Loucy (cell line): ENCODE measurements around the gene F13A1.

ENCODE experiments used
- H2AFZ ChIP-seq: fragments of 200-600 bp; sonication (generic); 2 replicates; pipeline ENCODE4 v1.6.0; 2016; ENCODE audit warnings: antibody characterized with exemption, mild to moderate bottlenecking, low read length, moderate library complexity
- H3F3A ChIP-seq: fragments of 200-600 bp; 2 replicates; pipeline ENCODE4 v1.6.0; 2016; ENCODE audit warnings: antibody characterized with exemption, low read depth, mild to moderate bottlenecking
- H3K27me3 ChIP-seq: fragments of 200-600 bp; sonication (generic); 2 replicates; pipeline ENCODE4 v1.6.1; 2014; ENCODE audit warnings: low read length, mild to moderate bottlenecking; ENCODE audit not compliant: insufficient read depth, poor library complexity, severe bottlenecking
- H3K36me3 ChIP-seq: fragments of 200-600 bp; sonication (generic); 2 replicates; pipeline ENCODE4 v1.6.1; 2016; ENCODE audit warnings: low read length; ENCODE audit not compliant: insufficient read depth
- H3K4me1 ChIP-seq: fragments of 200-600 bp; sonication (generic); 2 replicates; pipeline ENCODE4 v1.5.1; 2014; ENCODE audit warnings: low read length, mild to moderate bottlenecking; ENCODE audit not compliant: insufficient read depth, poor library complexity, severe bottlenecking
- H3K4me2 ChIP-seq: fragments of 200-600 bp; sonication (generic); 2 replicates; pipeline ENCODE4 v1.6.0; 2014; ENCODE audit warnings: antibody characterized with exemption, low read length, low read depth, mild to moderate bottlenecking; ENCODE audit not compliant: poor library complexity, severe bottlenecking
- H3K4me3 ChIP-seq: fragments of 200-600 bp; sonication (generic); 2 replicates; pipeline ENCODE4 v1.5.1; 2014; ENCODE audit warnings: low read length, mild to moderate bottlenecking, mixed read lengths; ENCODE audit not compliant: poor library complexity, severe bottlenecking
- H3K79me2 ChIP-seq: fragments of 200-600 bp; sonication (generic); 2 replicates; pipeline ENCODE4 v1.6.1; 2014; ENCODE audit warnings: low read length; ENCODE audit not compliant: insufficient read depth
- H3K9ac ChIP-seq: fragments of 200-600 bp; sonication (generic); 2 replicates; pipeline ENCODE4 v1.6.0; 2014; ENCODE audit warnings: mild to moderate bottlenecking, low read depth, low read length, moderate library complexity; ENCODE audit not compliant: poor library complexity, severe bottlenecking
- H3K9me2 ChIP-seq: fragments of 200-600 bp; sonication (generic); replicated peaks from 2 replicates; pipeline ENCODE4 v1.6.1; 2016; ENCODE audit warnings: low read depth, low read length, mixed read lengths
- H3K9me3 ChIP-seq: fragments of 200-600 bp; sonication (generic); 2 replicates; pipeline ENCODE4 v1.6.1; 2014; ENCODE audit warnings: mild to moderate bottlenecking, antibody characterized with exemption, low read length, low read depth; ENCODE audit not compliant: insufficient read depth
- H4K20me1 ChIP-seq: fragments of 200-600 bp; sonication (generic); 2 replicates; pipeline ENCODE4 v1.6.0; 2014; ENCODE audit warnings: antibody characterized with exemption, low read length, mild to moderate bottlenecking; ENCODE audit not compliant: insufficient read depth, poor library complexity, severe bottlenecking
- EZH2phosphoT487 ChIP-seq: fragments of 200-600 bp; IDR thresholded peaks from 2 replicates; pipeline ENCODE4 v1.6.1; 2018; ENCODE audit warnings: antibody characterized with exemption, mild to moderate bottlenecking, moderate library complexity, borderline replicate concordance
- TF ChIP-seq, protein P1 (sequence below): fragments of 200-600 bp; sonication (generic); conservative IDR thresholded peaks from 2 replicates; pipeline ENCODE4 v1.5.1; 2014; ENCODE audit warnings: mild to moderate bottlenecking, antibody characterized with exemption, low read length

The F13A1 gene

DNA sequence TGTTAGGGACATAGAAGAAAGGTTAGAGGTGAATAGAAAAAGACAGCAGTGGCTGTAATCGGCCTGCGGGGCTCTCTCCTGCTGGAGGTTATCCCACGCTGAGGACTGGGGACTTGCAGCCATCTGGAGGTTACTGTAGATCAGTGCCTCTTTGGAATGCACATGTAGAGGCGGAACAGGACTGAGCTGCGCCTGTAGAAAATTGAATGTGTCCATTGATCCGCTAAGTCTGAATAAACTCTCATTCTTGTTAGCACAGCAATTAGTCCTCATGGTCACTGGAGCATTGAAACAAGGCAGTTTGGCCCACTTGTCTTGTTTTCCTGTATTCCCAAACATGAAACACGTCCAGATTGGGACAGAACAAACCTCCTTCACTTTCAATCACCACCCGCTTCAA, 46.3 kb upstream of the F13A1 start:
- H3K9ac ChIP-seq, result no peak overlapping the region
- no peaks in the 10 kb centered on the region for H4K20me1 ChIP-seq
- H3K79me2 ChIP-seq, result no peaks in the 10 kb centered on the region
- TF ChIP-seq, protein P1, sequence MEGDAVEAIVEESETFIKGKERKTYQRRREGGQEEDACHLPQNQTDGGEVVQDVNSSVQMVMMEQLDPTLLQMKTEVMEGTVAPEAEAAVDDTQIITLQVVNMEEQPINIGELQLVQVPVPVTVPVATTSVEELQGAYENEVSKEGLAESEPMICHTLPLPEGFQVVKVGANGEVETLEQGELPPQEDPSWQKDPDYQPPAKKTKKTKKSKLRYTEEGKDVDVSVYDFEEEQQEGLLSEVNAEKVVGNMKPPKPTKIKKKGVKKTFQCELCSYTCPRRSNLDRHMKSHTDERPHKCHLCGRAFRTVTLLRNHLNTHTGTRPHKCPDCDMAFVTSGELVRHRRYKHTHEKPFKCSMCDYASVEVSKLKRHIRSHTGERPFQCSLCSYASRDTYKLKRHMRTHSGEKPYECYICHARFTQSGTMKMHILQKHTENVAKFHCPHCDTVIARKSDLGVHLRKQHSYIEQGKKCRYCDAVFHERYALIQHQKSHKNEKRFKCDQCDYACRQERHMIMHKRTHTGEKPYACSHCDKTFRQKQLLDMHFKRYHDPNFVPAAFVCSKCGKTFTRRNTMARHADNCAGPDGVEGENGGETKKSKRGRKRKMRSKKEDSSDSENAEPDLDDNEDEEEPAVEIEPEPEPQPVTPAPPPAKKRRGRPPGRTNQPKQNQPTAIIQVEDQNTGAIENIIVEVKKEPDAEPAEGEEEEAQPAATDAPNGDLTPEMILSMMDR, result no peak
- no peak for TF ChIP-seq EZH2phosphoT487
- no peaks in the 10 kb centered on the region for H3K9me3 ChIP-seq
- no peak overlapping the region for H3K4me2 ChIP-seq
- H3K27me3 ChIP-seq, result no peaks in the 10 kb centered on the region
- no peak overlapping the region for H3K4me3 ChIP-seq
- H3K36me3 ChIP-seq, result no peaks in the 10 kb centered on the region
- peaks cover 18% of the 10 kb centered on the region for H3K4me1 ChIP-seq
- H3K9me2 ChIP-seq, result no peaks in the 10 kb centered on the region
- no peak overlapping the region for H2AFZ ChIP-seq
- no peaks in the 10 kb centered on the region for H3F3A ChIP-seq

DNA sequence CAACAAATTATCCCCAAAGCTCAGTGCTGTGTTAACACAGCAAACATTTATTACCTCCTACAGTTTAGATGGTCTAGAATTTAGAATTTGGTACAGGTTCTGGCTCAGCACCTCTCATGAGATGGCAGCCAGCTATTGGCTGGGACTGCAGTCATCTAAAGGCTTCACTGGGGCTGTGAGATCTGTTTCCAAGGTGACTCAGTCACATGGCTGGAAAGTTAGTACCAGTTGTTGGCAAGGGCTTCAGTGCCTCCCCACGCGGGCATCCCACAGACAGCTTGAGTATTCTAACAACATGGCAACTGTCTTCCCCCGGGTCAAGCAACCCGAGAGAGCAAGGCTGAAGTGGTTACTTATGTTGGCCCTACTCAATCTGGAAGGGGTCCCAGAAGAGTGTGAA, 44.8 kb upstream of the F13A1 start:
- TF ChIP-seq, protein P1, result no peak
- TF ChIP-seq EZH2phosphoT487, result no peak
- H3K9ac ChIP-seq, result no peak overlapping the region
- peaks cover 20% of the 10 kb centered on the region for H3K4me1 ChIP-seq
- no peaks in the 10 kb centered on the region for H3F3A ChIP-seq
- H3K9me2 ChIP-seq, result no peaks in the 10 kb centered on the region
- H3K4me3 ChIP-seq, result no peak overlapping the region
- H3K79me2 ChIP-seq, result no peaks in the 10 kb centered on the region
- no peaks in the 10 kb centered on the region for H3K9me3 ChIP-seq
- no peaks in the 10 kb centered on the region for H3K27me3 ChIP-seq
- H2AFZ ChIP-seq, result no peak overlapping the region
- H4K20me1 ChIP-seq, result no peaks in the 10 kb centered on the region
- H3K4me2 ChIP-seq, result no peak overlapping the region
- H3K36me3 ChIP-seq, result no peaks in the 10 kb centered on the region

DNA sequence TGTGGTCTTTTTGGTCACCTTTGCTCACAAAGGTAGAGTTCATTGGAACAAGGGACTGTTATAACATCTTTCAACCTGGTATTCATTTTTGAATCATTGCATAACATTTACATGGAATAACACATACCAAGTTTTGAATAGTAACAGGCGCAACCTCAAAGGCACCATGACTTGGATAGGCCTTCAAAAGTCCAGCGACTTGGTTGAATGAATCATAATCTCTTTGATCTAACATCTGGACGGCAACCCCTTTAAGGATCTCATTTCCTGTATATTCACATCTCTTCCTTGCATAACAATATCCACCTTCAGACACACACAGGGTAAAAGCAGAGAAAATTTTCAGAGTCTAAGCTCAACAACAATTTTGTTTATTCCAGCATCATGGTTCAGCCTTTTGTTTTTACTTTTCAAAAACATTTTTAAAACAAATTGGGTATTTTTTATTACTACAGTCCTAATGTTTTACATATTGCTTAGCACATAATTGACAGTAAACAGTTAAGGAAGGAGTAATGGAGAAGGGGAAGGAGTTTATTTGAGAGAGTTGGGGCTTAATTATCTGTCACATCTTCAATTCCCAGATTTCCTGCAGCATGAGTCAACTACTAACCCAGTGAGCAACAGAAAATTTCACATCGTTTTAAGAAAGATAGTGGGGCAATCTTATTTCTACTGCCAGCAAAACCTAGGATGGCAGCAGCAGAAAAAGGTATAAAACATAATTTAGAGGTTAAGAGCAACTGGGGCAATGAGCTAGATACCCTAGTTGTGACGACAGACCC, 41.8 kb upstream of the F13A1 start:
- peaks cover 20% of the 10 kb centered on the region for H3K4me1 ChIP-seq
- no peaks in the 10 kb centered on the region for H3K79me2 ChIP-seq
- no peaks in the 10 kb centered on the region for H3K9me2 ChIP-seq
- H3K9me3 ChIP-seq, result no peaks in the 10 kb centered on the region
- H2AFZ ChIP-seq, result no peak overlapping the region
- no peak overlapping the region for H3K4me3 ChIP-seq
- no peak for TF ChIP-seq EZH2phosphoT487
- TF ChIP-seq, protein P1, result no peak
- H4K20me1 ChIP-seq, result no peaks in the 10 kb centered on the region
- H3K36me3 ChIP-seq, result no peaks in the 10 kb centered on the region
- H3K4me2 ChIP-seq, result peak overlapping the region; percentile 6
- H3K27me3 ChIP-seq, result no peaks in the 10 kb centered on the region
- H3K9ac ChIP-seq, result no peak overlapping the region
- no peaks in the 10 kb centered on the region for H3F3A ChIP-seq
